SH-SY5Y (cell line): ENCODE results near the gene MGME1.

Experiments
- GATA2 ChIP-seq: IDR thresholded peaks from 2 replicates; pipeline ENCODE4 v1.6.1; 2011; ENCODE audit warnings: mild to moderate bottlenecking, low read depth, low read length
- GATA3 ChIP-seq: IDR thresholded peaks from 2 replicates; pipeline ENCODE4 v1.6.1; 2011; ENCODE audit warnings: low read depth, mild to moderate bottlenecking, low read length, moderate library complexity

MGME1 gene

DNA sequence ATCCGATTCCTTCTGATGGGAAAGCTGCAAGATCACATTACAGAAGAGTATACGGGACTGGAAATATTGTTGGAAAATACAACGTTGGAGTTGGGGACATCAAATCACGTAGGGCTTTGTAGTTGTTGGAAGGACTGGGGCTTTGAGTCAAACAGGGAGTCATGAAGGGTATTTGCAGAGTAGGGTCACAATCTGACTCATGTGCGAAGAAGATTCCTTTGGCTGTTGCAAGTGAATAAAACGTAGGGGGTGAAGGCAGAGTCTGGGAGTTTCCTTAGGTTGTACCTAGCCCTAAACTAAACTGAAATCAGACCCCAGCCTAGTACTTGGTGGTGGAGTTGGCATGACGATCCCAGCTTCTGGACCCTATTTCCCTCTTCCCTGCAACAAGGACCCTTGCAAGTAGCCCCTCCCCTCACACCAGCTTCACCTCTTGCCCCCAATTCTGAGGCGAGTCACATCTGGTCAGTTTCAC lies 32.5 kb upstream of the MGME1 start:
- TF ChIP-seq GATA2 = no peak
- no peak for TF ChIP-seq GATA3

DNA sequence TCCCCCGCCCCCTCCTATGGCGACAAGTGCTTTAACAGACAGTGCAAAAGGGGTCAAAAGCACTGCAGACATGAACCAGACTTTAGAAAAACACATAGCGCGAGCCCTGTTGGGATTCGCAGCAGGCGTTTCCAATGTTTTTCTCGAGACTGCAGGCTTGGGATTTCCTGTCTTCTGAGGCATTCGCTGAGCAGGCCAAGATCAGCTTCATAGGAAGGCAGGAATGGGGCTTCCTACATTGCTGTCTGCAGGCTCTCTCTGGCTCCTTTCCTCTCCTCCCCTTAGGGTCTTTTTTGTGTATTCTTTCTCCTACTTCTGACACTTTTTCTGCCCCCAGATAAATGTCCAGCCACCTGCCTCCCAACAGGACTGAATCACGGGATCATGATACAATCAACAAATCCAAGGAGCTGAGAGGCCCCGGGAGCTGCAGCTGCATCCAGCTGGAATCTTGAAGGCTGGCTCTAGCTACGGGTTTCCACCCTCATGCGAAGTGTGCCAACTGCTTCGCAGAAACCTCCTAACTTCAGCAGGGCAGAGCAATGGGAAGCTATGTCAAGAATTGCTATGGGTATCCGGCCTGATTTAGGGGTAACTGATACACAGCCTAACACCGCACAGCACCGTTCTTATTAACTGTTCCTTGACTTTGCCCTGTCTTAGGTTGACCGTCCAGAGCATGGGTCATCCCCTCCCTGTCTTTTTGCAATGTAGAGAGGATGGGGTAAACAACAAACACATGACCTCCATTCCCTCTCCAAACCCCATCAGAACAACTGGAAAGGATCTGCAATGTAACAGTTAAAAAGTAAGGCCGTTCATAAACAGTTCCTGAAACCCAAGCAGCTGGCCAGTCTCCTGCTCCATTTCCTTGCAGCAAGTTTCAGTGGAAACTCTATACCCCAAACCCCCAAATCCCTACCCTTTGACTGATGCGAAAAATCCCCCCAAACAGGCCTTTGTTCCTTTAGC lies 31.8 kb upstream of the MGME1 start:
- TF ChIP-seq GATA3 (no peak), GATA2 (no peak)

DNA sequence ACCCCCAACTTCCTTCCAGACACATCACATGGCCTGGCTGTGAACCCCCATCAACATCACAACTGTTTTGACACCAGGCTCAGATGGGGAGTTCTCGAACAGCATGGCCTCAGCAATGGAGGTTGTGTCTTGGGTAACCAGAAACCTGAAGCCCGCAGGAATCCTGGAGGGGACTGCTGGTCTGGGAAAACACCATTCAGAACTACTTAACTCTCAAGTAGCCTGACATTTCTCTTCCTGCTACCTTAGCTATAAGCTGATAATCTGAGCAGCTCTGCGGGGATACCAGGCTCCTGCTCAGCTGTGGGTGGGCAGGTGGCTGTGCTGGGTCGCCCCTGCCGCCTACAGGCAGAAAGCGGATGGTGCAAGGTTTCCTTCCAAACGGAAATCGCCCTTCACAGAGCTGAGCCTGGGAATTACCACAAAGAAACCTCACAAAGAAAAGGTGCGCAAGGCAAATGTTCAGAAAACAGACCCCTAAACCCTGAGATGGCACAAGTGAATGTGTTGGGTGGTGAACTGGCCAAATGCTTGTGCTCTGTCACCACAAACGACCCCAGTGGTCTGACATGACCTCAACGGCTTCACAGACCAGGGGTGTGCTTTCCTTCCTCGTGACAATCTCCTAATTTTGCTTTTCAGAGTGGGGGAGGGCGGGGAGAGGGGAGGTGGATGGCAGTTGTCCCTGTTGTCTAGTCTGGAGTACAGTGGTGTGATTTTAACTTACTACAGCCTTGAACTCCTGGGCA lies 29.8 kb upstream of the MGME1 start:
- TF ChIP-seq GATA3 = no peak
- no peak for TF ChIP-seq GATA2

DNA sequence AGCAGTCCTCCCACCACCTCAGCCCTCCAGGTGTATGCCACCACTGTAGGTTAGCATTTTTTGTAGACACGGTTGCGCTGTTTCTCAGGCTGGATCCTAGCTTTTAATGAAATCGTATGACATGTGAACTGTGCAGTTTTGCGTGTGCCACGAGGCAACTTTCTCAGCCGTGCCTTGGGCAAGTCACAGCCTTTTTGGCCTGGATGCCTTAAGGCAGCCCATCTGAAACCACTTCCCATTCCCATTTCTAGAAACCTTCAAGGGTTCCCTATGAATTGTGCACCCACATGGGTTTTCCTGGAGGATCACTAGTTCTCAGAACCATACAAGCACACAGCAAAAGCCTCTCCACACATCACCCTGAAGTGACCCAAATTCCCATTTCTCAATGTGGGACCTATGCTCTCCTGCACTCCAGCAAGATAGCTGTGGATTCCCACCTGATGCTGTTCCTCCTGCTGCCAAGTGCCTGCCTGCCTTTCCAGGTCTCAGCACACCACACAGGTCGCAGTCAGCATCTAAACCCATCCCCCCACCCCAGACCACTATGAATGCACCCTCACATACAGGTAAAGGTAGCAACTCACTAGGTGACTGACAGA lies 29.1 kb upstream of the MGME1 start:
- TF ChIP-seq GATA3 = no peak
- no peak for TF ChIP-seq GATA2

DNA sequence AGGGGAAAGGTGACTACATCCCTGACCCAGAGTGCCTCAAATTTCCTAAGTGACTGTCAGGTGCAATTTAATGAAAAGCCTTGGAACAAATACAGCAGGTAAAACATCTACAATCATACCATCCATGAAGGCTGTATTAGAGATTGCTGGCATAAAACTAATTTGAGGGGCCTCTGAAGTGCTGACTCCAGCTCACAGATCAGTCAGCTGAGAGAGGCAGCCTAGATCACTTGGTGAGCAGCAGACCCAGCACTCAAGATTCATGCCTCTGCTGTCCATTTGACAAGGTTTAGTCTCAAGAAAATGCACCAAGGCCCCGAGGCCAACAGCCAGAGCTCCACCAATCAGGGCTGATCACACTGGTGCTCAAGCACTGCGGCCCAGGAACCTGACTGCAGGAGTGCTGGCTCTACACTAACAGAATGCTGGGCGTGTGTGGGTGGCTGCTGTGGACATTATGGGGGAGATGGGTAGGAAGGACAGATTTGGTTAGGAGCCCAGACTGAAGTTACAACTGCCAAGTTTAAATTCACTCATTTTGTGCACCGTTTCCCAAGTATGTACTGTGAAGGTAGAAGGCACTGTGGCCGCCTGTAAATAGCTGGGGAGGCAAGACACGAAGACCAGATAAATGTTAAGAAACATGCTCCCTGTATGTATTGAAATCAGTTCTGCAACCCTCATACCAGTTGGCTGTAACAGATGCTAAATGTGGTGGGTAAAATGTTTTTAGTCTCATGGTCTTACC lies 28.4 kb upstream of the MGME1 start:
- TF ChIP-seq GATA2 (no peak), GATA3 (no peak)

DNA sequence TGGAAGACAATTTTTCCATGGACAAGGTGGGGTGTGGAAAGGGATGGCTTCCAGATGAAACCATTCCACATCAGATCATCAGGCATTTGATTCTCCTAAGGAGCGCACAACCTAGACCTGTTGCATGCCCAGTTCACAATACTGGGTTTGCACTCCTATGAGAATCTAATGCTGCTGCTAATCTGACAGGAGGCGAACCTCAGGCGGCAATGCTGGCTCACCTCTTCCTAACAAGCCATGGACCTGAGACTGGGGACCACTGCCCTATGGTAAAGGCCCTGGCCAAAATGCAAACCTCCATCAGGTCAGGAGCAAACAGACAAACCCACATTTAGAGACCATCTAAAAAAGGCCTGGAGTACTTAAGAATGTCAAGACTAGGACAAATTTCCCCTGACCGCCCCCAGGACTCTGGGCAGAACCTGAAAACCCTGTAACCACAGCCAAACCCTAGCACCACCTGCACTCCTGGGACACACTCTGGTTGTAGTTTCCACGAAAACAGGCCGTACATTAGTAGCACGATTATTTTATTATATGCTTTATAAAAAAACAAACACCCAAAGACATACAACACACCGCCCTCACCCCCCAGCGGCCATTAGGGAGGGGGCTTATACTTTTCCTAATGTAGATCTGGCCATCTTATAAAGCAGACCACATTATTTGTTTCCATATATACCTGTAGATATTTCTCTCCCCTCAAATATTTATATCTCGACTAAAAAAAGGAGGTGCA lies 27.6 kb upstream of the MGME1 start:
- TF ChIP-seq GATA2 (no peak), GATA3 (no peak)

DNA sequence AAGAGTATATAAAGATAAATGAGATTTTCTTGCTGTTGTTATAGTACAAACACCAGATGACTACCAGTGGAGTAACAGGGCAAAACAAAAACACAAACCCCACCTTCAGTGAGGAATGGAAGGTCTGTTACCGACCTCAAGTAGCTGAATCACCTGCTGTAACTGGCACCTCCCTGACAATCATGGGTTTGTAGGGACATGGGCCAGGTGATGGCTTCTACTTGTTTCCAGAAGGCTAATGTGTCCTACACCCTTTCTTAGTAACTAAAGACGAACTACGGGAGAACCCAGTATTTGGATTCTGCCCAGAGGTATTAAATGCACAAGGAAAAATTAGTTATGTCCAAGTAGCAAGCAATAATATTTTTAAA lies 27.0 kb upstream of the MGME1 start:
- TF ChIP-seq GATA3 (no peak), GATA2 (no peak)

DNA sequence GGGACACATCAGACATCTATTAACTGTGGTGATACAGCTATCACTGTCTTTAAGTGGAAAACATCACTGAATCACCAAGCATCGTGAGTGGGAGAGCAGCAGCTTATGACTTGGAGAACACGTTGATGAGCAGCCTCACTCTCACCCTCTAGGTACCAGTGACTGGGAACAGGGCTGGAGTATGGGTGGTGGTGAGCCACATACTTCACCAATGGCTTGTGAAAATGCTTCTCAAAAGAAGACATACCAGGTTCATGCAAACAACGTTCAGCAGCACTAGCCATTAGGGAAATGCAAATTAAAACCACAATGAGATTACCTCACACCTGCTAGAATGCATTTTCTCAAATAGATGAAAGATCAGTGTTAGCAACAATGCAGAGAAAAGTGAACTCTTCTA lies 25.5 kb upstream of the MGME1 start:
- TF ChIP-seq GATA3 (no peak), GATA2 (no peak)

DNA sequence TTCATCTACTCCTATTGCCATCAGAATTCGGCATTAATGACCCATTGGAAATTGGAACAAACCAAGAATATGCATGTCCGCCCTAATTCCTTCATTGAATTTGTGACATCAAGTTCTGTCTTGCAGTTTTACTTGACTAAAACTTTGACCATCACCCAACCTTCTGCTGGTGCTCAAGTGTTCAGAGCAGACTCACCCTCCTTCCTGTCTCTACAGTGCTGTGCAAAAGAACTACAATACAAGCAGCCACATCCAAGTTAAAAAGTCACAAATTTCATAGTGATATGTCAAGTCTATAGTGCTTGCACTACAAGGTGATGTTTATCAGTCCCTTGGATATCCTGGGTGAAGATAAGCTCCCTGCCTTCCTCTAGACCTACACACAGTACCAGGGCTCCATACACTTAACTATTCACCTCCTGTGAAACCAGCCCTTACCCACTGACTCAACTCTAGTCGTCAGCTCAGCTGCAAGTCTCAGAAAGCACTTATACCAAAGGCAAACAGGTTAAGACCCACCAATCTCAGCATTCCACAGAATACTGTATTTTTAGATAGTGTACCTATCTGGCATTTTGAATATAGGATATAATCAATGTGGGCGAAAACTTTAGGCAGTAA lies 23.9 kb upstream of the MGME1 start:
- TF ChIP-seq GATA3 (no peak), GATA2 (no peak)

DNA sequence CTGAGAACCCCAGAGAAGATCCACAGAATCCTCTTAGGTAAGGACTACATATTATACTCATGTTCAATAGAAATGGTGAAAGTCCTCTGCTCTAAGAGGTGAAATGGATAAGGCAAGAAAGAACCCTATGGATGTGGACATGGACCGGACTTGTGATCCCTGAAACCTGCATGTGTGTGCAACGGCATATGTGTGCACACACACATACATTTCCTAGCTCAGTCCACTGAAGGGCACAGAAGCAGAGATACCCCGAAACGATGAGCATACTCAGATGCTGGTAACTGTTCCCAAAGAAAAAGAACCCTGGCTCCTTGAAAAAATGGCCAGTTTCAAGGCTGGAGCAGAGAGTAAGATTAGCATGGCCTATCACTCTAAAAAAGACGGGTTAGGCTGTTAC lies 22.8 kb upstream of the MGME1 start:
- no peak for TF ChIP-seq GATA2
- no peak for TF ChIP-seq GATA3

DNA sequence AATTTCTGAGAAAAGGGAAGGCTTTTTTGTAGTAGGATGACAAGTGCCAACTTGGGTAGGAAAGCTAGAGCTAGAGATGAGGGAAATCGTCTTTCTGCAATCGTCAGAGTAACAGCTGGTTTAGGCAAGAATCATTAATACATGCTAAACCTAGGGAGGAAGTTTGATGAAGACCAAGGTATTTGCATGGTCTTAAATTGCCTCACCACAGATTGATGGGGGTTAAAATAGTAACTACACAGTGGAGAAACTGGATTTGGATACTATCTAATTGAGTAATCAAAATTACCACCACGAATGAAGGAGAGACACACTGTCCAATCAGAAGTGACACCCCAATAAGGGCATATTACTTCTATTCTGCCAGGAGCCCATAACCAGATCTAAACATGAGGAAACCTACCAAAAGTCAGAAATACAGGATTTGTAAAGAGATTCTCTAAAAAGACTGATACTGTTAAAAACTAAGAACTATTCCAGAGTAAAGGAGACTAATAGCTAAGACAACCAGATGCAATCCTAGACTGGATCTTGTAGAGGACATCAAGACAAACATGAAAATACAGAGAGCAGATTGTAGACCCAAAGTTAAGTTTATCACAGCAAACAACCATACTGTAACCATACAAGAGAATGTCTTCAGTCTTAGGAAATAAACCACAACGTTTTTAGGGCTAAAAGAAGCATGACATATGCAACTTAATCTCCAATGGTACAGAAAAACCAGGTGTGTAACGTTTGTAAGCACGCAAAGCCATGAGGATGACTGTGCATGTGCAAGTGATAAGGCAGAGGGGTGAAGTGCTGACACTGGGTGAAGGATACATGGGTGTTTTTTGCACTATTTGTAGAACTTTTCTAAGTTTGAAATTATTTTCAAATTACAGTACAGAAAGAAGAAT lies 22.0 kb upstream of the MGME1 start:
- TF ChIP-seq GATA2 (no peak), GATA3 (no peak)

DNA sequence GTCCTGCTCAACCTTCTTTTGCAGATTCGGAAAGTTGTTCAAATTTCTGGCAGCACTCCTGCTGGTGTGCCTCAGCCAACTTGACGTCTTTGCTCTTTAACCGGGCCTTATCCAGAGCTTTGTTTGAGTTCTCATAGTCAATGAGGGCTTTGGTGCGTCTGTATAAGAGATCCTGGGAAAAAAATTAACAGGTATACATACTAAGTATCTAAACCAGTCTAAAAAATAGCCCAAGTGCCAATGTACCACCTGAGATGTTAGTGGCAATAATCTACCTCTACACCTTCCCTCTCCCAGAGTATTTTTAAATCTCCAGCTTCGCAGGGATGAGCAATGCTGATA lies 21.4 kb upstream of the MGME1 start:
- no peak for TF ChIP-seq GATA2
- no peak for TF ChIP-seq GATA3

DNA sequence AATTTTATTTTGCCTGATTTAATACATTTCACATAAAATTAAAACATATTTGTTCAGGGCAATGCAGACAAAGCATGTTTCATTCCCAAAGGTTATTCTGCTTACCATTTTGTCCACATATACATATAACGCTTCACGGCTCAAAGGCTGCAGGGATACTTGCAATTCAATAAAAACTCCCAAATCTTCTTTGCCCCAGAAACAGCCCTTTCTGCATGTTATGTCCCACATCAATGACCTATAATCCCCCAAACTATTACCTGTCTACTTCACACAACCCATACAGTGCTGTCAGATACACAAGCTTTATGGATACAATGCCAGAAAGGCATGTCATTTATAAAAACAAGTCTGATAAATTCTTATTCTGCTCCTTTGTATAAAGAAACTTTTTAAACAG lies 20.4 kb upstream of the MGME1 start:
- no peak for TF ChIP-seq GATA3
- no peak for TF ChIP-seq GATA2
